ENCODE measurements around the gene ERF. TPM values are rescaled to one million over a fixed set of nuclear protein-coding genes. Genes with fewer than 3 reads are reported as not detected.
A peak's percentile ranks its signal among the peaks of the same experiment; 100 is the strongest.

Gene ERF
- polyA plus RNA-seq, 2 of the 4 experiments (the other 2 are of a cell fraction) = 103 to 120 TPM

GRCh38 chr19:42203700-42204099, 51.2 kb downstream of the ERF start:
- no peak for DNase-seq (ENCODE audit: low read depth in 1 of 2, low spot score in 1 of 2)
- H3K4me1 ChIP-seq = peaks cover 23% of the 10 kb centered on the region
- ATAC-seq = no peak
- CTCF ChIA-PET = interaction anchor here (1.2 to 13.0 kb wide), 6 partner anchors 12 to 95 kb away, joined by 4 to 136 read pairs (median 19); partner anchors contain the start of gene POU2F2
- H3K9me3 ChIP-seq = no peaks in the 10 kb centered on the region
- H3K4me2 ChIP-seq = no peak overlapping the region
- TF ChIP-seq ZNF302 (CRISPR knock-in tag; IDR thresholded peaks at IDR 0.05) (no peak), REST (IDR thresholded peaks at IDR 0.05) (peak; percentile 62; the same call in 1 of the 2 replicates)
- no peak for FAIRE-seq
- no peak overlapping the region for H3K27ac ChIP-seq
- no peak overlapping the region for H3K4me3 ChIP-seq
- WGBS (ENCODE audit: missing lambda C conversion rate) = 98% methylated on average over 2 of the region's 2 CpGs
- POLR2A ChIA-PET = no interaction called here

GRCh38 chr19:42202290-42202880, 52.5 kb downstream of the ERF start:
- no peak for FAIRE-seq
- CTCF ChIA-PET = interaction anchor here (1.0 to 13.0 kb wide), 8 partner anchors 9 to 94 kb away, joined by 3 to 136 read pairs (median 6); partner anchors contain the start of gene POU2F2
- POLR2A ChIA-PET = no interaction called here

GRCh38 chr19:42201489-42202289, 53.2 kb downstream of the ERF start:
- ChIA-PET CTCF (interaction anchor here (0.6 to 13.0 kb wide), 8 partner anchors 9 to 93 kb away, joined by 3 to 136 read pairs (median 3); partner anchors contain the start of gene POU2F2), POLR2A (no interaction called here)
- Histone ChIP-seq H3K9me3 (no peaks in the 10 kb centered on the region), H3K4me2 (no peak overlapping the region), H3K27ac (no peak overlapping the region), H3K4me3 (no peak overlapping the region), H3K4me1 (peaks cover 4% of the 10 kb centered on the region)
- 86% methylated on average over 6 of the region's 6 CpGs for WGBS (ENCODE audit: missing lambda C conversion rate)
- ATAC-seq (no peak), DNase-seq (ENCODE audit: low read depth in 1 of 2, low spot score in 1 of 2) (no peak), FAIRE-seq (no peak)
- no peak for TF ChIP-seq JUNB (IDR thresholded peaks at IDR 0.05)
- no peak for TF ChIP-seq CEBPB (IDR thresholded peaks at IDR 0.05)
- no peak for TF ChIP-seq CHD4 (IDR thresholded peaks at IDR 0.05; ENCODE audit: borderline replicate concordance)
- no peak for TF ChIP-seq MAX (IDR thresholded peaks at IDR 0.05)

More at GRCh38 chr19:42202290-42202880, 52.5 kb downstream of the ERF start:
- Histone ChIP-seq H3K4me2 (no peak overlapping the region), H3K4me1 (peaks cover 11% of the 10 kb centered on the region), H3K4me3 (no peak overlapping the region), H3K27ac (no peak overlapping the region), H3K9me3 (no peaks in the 10 kb centered on the region)
- no peak for TF ChIP-seq GATA3 (IDR thresholded peaks at IDR 0.05; ENCODE audit: borderline replicate concordance)
- TF ChIP-seq NPAS2 (CRISPR knock-in tag; IDR thresholded peaks at IDR 0.05; ENCODE audit: borderline replicate concordance) = no peak
- TF ChIP-seq TFCP2L1 (CRISPR knock-in tag; IDR thresholded peaks at IDR 0.05) = no peak
- TF ChIP-seq ZSCAN20 (CRISPR knock-in tag; IDR thresholded peaks at IDR 0.05) = no peak
- no peak for TF ChIP-seq CHD4 (IDR thresholded peaks at IDR 0.05; ENCODE audit: borderline replicate concordance)
- no peak for TF ChIP-seq KDM5A (IDR thresholded peaks at IDR 0.05)
- no peak for TF ChIP-seq BHLHE40 (IDR thresholded peaks at IDR 0.05; ENCODE audit: low read depth, low read length)
- no peak for TF ChIP-seq HDAC2 (IDR thresholded peaks at IDR 0.05)
- TF ChIP-seq JUNB (IDR thresholded peaks at IDR 0.05) = no peak
- TF ChIP-seq SMC3 (IDR thresholded peaks at IDR 0.05) = no peak
- no peak for TF ChIP-seq MAFK (IDR thresholded peaks at IDR 0.05; ENCODE audit: partially characterized antibody)
- TF ChIP-seq HOXB5 (CRISPR knock-in tag; IDR thresholded peaks at IDR 0.05) = no peak
- TF ChIP-seq NFE2L2 (conservative IDR thresholded peaks at IDR 0.05; ENCODE audit: low read length) = no peak
- no peak for TF ChIP-seq POLR2A (IDR thresholded peaks at IDR 0.05; ENCODE audit: low read length)
- no peak for TF ChIP-seq ATOH8 (CRISPR knock-in tag; IDR thresholded peaks at IDR 0.05; ENCODE audit: low read depth)
- TF ChIP-seq TP53 (CRISPR knock-in tag; IDR thresholded peaks at IDR 0.05) = no peak
- no peak for TF ChIP-seq CHD2 (IDR thresholded peaks at IDR 0.05; ENCODE audit: low read length, partially characterized antibody)
- 88% methylated on average over 5 of the region's 5 CpGs for whole genome bisulfite sequencing (ENCODE audit: missing lambda C conversion rate)
- ATAC-seq (no peak), DNase-seq (ENCODE audit: low read depth in 1 of 2, low spot score in 1 of 2) (no peak)

Measured in A549 (cell line).